Forelimb muscle (tissue), 1 donor: ENCODE measurements around the gene SP2. TPM values are rescaled to one million over a fixed set of nuclear protein-coding genes. Genes with fewer than 3 reads are reported as not detected.
A peak's percentile ranks its signal among the peaks of the same experiment; 100 is the strongest.

ENCODE experiments used
- DNase-seq: peaks from one replicate; pipeline ENCODE4 v3.0.0-alpha.2; 2013; ENCODE audit warnings: low read depth
- polyA plus RNA-seq: library from polyadenylated mRNA; unstranded; fragments of 120-200 nt; gene quantifications from one replicate; pipeline ENCODE4 v1.2.1, GENCODE V29; 2013; ENCODE audit not compliant: insufficient read length

SP2 gene
- 13.9 TPM for polyA plus RNA-seq

DNA sequence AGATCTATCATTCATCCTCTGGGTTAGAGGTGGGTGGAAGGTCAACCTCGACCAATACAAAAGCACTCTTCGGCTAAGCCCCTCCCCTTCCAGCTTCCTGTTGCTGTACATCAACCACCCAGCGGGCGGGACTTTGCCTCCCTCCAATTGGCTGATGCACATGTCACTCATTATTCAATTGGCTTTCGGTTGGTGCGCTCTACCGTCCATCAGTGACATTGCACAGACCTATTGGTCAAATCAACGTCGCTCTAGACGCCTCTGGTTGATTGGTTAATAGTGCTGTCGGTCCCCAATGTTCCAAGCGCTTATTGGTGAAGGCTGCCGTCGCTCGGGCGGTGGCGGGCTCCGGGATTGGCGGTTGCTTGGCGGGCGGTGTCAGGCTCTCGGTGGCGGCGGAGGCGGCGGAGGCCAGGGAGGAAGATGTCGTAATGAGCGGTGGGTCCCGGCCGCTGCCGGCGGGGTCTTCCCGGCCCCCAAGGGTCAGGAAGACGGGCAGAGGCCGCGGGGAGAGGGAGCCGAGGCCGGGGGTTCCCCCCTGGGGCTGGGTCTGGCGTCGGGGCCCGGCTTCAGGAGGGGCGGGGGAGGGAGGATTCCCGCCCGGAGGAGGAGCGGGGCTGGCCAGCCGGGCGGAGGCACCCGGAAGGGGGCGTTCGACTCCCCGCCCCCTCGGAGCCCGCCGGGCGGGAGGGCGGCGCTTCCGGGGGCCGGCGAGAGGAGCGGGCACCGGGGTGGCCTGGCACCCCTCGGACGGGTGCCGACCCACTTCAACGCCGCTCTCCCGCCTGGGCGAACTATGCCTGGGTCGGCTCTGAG, at the start of gene SP2:
TSS of gene SP2 (plus strand) at position 381 of the 816 bp plus-strand sequence. CDS start at position 432, 51 bp downstream.
- DNase-seq = peak; percentile 100

DNA sequence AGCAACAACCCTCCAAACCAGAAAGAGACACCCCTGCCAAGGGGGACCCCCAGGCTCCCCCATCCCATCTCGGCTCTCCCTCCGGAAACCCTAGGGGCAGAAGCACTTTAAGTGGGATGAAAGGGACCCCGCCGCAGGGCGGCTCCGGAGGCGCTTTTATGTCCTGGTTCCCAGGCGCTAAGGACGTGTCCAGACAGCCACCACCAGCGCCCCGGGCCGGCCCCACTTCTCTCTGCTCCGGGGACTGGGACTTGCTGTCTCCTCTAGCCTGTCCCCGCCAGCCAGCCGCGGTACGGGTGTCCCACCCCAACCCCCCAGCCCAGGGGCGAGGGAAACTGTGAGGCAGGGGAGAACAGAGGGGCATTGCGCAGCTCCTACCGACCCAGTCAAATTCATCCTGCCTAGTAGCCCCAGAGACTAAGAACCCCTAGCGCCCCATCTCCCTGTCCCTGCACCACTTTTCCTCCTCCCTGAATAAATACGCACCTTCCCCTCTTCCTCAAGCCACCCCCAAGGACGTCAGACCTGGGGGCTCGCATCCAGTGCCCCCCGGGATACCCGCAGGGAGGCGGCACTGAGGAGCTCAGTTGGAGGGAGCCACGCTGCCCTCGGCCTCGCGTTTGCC, 49.2 kb upstream of the SP2 start:
- no peak for DNase-seq

DNA sequence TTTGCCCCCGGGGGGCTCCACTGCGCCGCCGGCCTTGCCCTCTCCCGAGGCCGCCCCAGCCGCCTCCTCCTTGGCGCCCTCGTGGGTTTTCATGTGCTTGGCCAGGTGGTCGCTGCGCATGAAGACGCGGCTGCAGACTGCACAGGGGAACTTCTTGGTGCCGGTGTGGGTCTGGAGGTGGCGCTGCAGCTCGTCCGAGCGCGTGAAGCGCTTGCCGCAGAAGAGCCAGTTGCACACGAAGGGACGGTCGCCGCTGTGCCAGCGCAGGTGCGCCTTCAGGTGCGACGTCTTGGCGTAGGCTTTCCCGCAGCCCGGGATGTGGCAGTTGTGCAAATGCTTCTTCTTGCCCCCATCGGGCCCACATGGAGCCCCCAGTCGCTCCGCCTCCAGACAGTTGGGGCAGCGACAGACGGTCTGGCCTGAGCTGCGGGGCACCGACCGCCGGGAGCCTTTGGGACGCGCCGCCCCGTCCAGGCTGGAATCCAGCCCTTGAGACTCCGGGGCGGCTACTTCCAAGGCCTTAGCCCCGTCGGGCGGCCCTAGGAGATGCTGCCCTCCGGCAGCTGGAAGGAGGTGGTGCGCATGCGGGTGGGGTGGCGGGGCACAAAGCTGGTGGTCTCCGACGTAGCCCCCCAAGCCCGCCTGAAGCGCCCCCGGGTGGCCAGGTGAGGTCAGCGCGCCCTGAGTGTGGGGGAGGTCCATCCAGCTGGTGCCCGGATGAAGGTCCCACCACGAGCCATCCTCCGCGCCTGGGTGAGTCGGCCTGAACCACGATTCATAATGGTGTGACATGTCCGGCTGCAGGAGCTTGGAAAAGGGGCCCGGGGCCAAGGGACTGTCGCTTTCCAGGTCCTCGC, 48.5 kb upstream of the SP2 start:
- DNase-seq = no peak

DNA sequence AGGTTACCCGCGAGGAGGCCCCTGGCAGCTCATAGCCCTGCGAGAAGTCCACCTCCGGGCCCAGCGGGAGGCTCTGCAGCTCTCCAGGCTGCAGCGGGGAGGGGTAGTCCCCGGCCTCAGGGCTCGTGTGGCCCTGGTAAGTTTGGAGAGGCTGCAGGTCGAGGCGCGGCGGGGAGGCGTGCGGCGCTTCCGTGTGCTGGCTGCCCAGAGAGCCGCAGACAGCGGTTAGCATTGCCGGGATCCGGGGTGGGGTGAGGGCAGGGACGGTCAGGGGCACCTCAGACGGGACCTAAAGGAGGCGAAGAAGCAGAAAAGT, 47.9 kb upstream of the SP2 start:
- DNase-seq = no peak

DNA sequence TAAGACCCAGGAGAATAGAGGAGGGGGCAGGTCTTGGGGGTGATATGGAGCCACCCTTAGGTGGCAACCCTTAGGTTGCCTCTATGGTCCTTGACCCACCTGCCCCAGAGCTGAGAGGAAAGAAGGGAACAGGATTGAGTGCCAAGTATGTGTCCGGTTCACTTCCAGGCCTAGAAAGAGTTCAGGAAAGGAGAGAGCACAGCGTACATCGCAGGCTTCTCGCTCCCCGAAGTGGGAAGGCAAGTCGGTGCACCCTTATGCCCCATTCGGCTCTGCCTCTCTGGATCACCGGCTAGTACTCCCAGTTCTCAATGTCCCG, 45.7 kb upstream of the SP2 start:
- no peak for DNase-seq

DNA sequence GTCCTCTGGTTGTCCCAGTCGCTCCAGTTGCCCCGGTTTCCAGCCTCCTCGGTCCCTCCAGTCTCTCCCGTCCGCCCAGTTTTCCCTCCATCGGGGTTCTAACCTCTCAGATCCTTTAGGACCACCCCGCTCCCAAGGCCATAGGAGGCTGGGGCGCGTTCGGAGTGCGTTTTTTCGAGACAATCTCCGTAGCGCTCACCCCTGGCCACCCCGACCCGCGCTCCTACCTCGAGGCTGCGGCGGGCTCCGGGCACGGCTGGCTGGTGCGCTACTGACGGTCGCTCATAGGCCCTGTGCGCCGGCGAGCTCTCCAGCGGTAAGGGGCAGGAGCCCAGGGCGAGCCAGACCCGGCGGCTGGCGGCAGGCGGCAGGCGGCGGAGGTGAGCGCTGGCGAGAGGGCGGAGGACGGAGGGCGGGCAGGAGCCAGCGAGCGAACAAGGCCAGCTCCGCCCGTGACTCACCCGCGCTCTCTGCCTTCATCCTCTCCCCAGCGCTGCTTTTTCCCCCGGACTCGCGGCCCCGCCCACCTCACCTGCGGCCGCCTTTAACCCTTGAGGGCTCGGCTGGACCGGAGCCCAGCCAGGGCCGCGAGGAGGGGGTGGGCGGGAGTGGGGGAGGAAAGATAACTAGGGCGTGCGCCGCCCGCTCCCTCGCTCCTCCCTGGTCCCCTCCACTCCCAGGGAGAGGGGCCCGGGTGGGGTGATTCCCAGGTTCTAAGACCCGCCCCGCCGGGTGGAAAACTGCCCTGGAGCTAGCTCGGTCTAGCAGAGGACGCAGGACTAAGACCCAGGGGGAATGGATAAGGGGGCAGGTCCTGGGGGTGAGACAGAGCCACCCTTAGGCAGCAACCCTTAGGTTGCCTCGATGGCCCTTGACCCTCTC, 45.1 kb upstream of the SP2 start, which contains the start of gene SP6:
TSS of gene SP6 (minus strand) at position 472 of the 882 bp plus-strand sequence. CDS start 2,734 bp downstream, outside the sequence.
- no peak for DNase-seq

DNA sequence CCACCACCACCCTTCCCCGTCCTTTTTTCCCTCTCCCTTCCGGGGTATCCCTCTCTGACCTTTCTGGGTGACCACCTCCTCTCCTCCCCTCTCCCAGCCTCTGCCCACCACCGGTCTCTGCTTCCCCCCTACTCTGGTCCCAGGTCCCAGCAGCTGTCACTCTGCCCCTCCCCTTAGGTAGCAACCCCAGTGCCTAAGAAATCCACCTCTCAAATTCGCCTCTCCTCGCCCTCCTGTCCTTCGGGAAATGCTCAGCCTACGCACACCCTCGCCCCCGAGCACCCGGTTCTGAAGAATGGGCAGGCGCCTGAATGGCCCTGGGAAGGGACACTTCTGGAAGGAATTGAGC, 44.3 kb upstream of the SP2 start:
- DNase-seq = no peak

DNA sequence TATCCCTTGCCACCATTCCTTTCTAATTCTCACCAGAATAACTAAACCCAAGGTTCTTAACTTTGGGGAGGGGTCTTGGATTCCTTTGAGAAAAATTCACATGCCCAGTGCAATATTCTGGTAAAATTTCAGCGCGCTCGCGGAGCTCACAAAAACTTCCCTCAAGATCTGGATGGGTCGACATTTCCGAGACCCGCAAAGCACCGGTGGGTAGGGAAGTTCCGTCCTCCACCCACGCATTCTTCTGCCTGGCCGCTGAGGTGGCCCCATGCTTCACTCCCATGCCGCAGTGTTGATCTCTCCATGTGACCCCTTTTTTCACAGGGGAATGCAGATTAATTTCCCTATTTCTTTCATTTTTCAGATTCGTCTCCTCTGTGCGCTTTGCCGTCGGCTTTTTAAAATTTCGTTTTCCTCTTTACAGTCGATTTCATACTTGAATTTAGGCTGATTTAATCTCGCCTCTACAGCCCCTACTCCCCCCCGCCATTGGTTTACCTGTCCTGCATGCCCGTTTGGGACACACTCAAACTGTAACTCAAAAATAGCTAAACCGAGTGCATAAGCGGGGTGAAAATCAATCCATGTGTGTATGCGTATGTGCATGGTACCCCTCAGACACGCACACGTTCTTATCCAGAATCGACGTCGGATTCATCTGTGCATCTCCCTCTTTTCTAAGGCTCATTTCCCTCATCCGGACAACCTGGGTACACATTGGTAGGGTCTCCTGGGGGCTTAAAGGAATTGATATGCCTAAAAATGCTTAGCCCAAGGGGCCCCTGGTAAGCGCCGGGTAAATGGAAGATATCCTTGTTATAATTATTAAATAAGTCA, 43.7 kb upstream of the SP2 start:
- no peak for DNase-seq

DNA sequence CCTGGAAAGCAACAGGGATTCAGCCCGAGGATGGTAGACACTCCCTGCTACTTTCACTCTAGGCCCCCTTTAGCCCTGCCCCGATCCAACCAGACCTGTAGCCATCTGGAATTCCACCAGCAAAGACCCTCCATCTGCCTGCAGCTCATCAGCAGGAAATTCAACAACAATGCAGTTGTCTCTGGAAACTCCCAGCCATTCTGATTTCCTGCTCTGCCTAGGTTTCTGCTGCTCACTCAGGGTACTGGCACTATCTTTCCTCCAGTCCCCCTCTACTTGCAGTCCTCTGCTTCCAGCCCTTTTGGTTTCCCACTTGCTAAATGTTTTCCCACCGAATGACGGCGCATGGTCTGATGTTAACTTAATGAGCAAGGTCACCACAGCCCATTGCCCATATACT, 42.4 kb upstream of the SP2 start:
- DNase-seq = no peak

DNA sequence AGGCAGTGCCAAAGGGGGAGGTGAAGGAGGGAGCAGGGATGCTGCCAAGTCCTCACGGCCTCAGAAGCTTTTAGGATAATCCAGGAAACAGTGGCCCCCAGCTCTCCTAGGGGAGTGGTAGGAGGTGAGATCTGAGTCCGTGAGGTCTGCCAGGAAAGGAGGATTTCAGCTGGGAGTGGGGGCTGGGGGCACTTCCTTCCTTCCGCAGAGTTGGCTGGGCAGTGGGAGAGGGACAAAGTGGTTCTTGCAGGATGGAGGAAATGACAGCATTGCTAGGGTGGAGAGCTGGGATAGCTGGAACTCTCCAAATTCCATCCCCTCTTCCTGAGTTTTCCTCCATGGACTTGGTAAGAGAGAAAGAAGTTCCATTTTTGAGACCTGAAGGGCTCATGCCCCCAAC, 40.3 kb upstream of the SP2 start:
- DNase-seq = no peak

DNA sequence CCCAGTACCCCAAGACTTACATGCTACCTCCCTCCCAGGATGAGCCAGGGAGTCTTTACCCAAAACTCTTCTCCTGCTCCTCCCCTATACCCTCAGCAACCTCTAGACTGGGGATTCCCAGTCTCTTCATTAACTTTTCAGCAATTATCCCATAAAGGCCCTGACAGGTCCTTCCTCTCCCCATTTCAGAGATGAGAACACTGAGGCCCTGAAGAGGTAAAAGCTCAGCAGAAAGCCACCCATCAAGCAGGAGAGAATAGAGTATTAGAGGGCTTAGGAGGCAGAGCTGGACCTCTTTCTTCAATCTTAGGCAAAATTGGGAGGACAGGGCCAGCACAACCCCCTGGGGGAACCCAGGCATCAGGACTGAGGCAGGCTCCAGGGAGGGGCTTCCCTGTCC, 39.2 kb upstream of the SP2 start:
- DNase-seq = no peak

DNA sequence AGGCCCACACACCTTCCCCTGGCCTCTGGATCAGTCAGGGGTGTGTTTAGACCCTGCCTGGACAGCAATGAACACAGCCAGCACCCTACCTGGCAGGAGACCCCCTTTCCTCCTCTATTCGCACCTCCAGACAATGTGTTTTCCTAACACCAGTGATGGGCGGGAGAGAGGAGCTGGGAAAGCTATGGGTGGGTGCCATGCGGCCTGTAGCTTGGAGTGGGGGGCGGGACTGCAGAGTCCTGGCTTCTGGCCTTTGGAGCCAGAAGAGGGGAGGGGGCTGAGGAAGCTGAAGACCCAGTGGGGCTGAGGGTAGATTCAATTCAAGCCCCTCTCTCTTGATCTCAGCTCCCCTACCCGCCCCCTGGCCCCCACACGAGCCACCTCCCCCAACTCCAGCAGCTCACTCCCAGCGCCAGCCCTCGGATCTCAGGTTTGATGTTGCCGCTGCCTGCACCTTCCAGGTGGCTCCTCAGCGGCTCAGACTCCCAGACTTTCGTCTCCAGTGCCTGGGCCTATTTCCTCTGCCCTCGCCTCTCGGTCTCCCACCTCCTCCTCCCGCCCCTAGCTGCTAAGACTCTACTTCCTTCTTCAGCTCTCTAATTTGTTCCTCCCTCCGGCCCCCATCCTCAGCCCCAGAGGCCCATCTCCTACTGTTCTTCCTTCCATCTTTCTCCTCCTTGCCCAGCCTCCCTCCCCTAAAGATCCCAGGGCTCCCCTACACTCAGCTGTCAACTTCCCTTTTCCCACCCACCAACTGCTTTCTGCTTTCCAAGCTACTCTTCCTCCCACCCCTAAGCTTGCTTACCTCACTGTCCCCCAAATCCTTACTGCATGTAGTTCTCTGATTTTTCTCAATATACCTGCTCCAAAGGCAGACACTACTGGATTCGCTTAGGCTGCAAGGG, 38.2 kb upstream of the SP2 start:
- no peak for DNase-seq

DNA sequence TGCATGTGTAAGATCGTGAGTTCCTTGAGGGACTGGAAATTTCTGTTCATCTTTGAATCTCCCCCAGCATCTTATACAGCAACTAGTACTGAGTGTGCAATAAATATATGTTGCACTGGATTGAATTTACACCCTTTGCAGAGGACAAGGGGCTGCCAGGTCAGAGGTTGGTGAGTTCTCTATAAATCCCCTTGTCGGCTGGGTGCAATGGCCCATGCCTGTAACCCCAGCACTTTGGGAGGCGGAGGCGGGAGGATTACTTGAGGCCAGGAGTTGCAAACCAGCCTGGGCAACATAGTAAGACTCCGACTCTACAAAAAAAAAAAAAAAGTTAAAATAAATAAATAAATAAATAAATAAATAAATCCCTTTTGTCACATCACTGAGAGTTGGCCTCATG, 35.6 kb upstream of the SP2 start:
- DNase-seq = no peak

DNA sequence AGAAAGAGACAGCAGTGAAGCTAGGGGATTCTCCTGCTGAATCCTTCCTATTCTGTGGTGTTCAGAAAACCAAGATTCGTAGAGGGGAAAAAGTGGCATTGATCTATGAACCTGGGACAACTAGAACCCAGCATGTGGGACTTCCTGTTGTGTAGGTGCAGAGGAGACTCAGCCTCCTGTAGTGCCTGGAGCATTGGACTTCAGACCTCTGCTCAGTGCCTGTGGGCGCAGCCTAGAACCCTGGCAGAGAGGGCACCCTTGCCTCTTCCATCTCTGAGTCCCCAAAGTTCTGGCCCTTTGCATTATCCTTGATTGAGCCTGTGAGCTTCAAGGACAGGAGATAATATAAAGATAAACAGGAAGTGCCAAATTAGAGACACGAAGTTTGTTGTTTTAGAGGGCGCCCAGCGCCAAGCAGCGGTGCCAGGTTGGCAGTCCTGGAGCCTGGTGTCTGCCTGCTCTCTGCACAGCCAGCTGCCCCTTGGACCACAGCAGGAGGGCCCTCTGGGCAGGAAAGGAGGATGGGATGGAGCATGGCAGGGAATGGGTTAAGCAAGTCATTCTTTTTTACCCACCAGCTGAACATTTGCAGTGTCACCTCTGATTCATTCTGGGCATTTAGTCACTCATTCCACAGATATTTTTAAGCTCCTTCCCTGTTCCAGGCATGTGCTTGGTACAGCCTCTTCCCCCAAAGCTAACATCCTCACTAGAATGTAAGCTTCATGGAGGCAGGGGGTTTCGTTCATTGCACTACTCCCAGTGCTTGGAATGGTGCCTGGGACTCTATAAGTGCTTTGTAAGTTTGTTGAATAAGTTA, 33.2 kb upstream of the SP2 start:
- DNase-seq = no peak

DNA sequence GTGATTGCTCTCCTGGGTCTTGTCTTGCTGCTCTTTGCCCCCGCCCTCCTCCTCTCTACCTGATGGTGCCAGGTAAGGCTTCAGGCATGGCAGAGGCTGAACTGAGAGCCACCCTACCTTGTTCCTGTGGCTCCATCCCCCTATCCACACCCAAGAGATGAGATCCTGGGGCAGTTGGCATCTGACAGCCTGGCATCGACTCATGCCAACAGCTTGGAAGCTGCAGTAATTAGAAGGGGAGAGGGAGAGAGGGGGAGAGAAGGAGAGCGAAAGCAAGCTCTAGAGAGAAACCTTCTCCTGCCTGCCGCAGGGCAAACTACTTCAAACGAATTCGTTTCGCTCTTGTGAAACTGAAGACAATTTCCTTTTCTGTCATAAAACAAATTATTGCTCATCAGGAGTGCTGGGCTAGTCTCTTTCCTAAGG, 31.2 kb upstream of the SP2 start:
- no peak for DNase-seq

DNA sequence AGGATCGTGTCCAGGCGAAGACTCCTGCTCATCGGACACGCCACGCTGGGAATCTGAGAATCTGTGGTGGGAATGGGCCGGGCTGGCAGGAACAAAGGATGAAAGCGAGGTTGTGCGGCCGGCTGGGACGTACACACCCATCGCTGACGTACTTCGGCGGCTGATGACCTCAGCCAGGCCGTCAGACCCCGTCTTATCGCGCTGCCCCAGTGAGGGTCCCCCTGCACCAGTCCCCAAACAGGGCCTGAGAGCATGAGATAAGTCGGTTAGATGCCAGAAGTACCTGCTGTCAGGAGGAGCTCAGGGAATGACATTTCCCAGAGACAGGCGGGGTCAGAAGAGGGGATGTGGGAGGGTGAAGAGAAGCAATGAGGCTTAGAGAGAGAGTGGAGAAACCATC, 29.1 kb upstream of the SP2 start:
- DNase-seq = no peak

DNA sequence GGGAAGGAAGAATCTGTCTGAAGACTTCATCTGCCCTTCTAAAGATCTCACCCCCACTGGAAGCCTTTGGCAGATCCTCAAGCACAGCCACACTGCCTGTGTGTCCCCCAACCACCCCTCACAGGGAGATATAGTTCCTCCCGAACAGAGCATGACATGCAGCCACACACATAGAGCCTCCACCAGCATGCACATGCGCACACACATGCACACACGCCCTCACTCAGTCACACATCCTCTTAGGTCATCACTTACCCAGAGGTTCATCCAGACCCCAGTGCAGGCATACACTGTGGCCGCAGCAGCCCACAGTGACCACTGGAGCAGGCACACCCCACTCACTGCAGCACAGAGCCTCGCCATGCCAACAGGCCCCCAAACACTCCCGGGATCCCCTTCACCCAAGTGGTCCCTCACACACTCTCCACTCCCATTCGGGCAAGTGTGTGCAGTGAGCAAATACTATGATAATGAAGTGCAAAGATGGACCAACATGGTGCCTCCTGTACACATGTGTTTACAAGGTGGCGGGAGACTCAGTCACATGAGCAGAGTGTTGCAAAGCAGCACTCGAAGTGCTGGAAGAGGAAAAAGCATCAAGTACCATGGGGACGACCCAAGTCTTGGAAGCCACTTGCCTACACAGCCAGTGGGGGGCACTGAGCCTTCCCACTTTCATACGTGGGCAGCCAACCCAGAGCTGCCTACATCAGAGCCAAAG, 28.1 kb upstream of the SP2 start:
- no peak for DNase-seq

DNA sequence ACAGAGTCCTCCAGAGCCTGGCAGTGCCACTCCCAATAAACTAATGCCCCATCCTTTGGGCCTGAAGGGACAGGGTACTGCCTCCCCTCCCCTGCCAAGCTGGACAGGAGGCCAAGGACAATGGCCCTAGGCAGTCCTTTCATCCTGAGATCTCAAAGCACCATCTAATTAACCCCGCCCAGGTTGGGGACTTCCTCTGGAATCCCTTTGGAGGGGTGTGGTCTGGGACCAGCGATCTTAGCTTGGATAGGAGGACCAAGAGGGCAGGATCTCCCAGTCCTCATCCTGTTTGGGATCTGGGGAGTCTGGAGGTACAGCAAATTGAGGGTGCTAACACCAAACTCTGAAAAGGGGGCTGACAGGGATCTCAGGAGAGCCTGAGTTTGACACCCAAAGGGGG, 26.9 kb upstream of the SP2 start:
- no peak for DNase-seq
